HCT116 (cell line): Measurements from ENCODE around the gene FRMD4A. TPM values are rescaled to one million over a fixed set of nuclear protein-coding genes. Genes with fewer than 3 reads are reported as not detected.

Experiments
- ATAC-seq: fragments of 200-7000 bp; cut with Tn5 transposase; 2 replicates; pipeline ENCODE4 v1.9.1; 2020; ENCODE audit warnings: mild to moderate bottlenecking, moderate library complexity
- BruUV-seq: library from RNA; stranded (reverse); fragments of 400-500 nt; replicated peaks from 2 replicates; lab custom pipeline; 2021; lab: Mats Ljungman, UMichigan
- CTCF ChIA-PET: fragments of 300-600 bp; sonication (Branson Sonifier 250); formaldehyde crosslinking; loops from one replicate; lab custom pipeline; 2021; ENCODE audit warnings: antibody characterized with exemption; lab: Charles Lee
- POLR2A ChIA-PET: fragments of 300-600, 350-600 bp; sonication (Branson Sonifier 250); formaldehyde crosslinking; loops from one replicate; lab custom pipeline; 2021; ENCODE audit warnings: antibody characterized with exemption; lab: Charles Lee
- RAD21 ChIA-PET, 2 experiments: fragments of 300-600 bp; sonication (Branson Sonifier 250); formaldehyde crosslinking; loops; one replicate each; lab custom pipeline; 2023; ENCODE audit warnings: low total read pairs in 2 of 2; ENCODE audit not compliant: uncharacterized antibody in 2 of 2, unreplicated experiment in 2 of 2, low non-redundant PET in 1 of 2; lab: Charles Lee
- DNase-seq: peaks from one replicate; pipeline ENCODE4 v3.0.0-alpha.2; 2010; ENCODE audit warnings: low read depth, low spot score
- H2AFZ ChIP-seq: fragments of 200-600 bp; shearing (Covaris generic), sonication (generic); 2 replicates; pipeline ENCODE4 v1.6.1; 2017; ENCODE audit warnings: low read depth, mixed run types, mixed read lengths, antibody characterized with exemption, low read length; ENCODE audit not compliant: poor library complexity, severe bottlenecking
- H3K27ac ChIP-seq: 2 replicates; pipeline ENCODE4 v1.5.1; 2012; ENCODE audit warnings: low read depth, low read length
- H3K27me3 ChIP-seq: fragments of 200-600 bp; sonication (generic); 2 replicates; pipeline ENCODE4 v1.6.1; 2016; ENCODE audit warnings: mixed run types, low read length, mixed read lengths; ENCODE audit not compliant: insufficient read depth
- H3K36me3 ChIP-seq, 2 experiments: fragments of 200-500 bp in 1 of 2; fragments of 200-600 bp in 1 of 2; sonication (Bioruptor generic) in 1 of 2; sonication (generic) in 1 of 2; 2 replicates each; pipeline versions ENCODE4 v1.5.1 to v1.6.1; 2014 to 2016; ENCODE audit warnings: low read length in 2 of 2, inconsistent platforms in 1 of 2, mixed read lengths in 1 of 2, mixed run types in 1 of 2; ENCODE audit not compliant: insufficient read depth in 2 of 2, control insufficient read depth in 1 of 2
- H3K4me1 ChIP-seq, 2 experiments: fragments of 200-600 bp in 1 of 2; sonication (generic) in 1 of 2; 2 replicates each; pipeline versions ENCODE4 v1.5.1 to v1.6.1; 2012 to 2017; ENCODE audit warnings: low read length in 2 of 2, inconsistent platforms in 1 of 2, mild to moderate bottlenecking in 1 of 2, mixed read lengths in 1 of 2, mixed run types in 1 of 2, moderate library complexity in 1 of 2; ENCODE audit not compliant: insufficient read depth in 2 of 2, control insufficient read depth in 1 of 2
- H3K4me2 ChIP-seq: fragments of 200-600 bp; sonication (generic); 2 replicates; pipeline ENCODE4 v1.6.1; 2017; ENCODE audit warnings: mixed run types, low read length, mixed read lengths
- H3K4me3 ChIP-seq, 2 experiments: fragments of 200-600 bp in 1 of 2; sonication (generic) in 1 of 2; replicated peaks in 1 of 2; 2 replicates each; pipeline ENCODE4 v1.5.1; 2011 to 2016; ENCODE audit warnings: low read length in 2 of 2, control low read depth in 1 of 2, low read depth in 1 of 2, mild to moderate bottlenecking in 1 of 2, mixed read lengths in 1 of 2, mixed run types in 1 of 2
- H3K79me2 ChIP-seq: fragments of 200-600 bp; sonication (generic); 2 replicates; pipeline ENCODE4 v1.6.1; 2017; ENCODE audit warnings: mild to moderate bottlenecking, mixed run types, low read length, moderate library complexity, mixed read lengths; ENCODE audit not compliant: insufficient read depth
- H3K9ac ChIP-seq: fragments of 200-600 bp; sonication (generic); 2 replicates; pipeline ENCODE4 v1.6.1; 2016; ENCODE audit warnings: low read length, mixed read lengths
- H3K9me2 ChIP-seq: fragments of 200-600 bp; sonication (generic), shearing (Covaris generic); 2 replicates; pipeline ENCODE4 v1.6.1; 2017; ENCODE audit warnings: mixed run types, mild to moderate bottlenecking, moderate library complexity; ENCODE audit not compliant: insufficient read depth
- H3K9me3 ChIP-seq, 2 experiments: fragments of 200-500 bp in 1 of 2; fragments of 200-600 bp in 1 of 2; sonication (Bioruptor generic) in 1 of 2; sonication (generic) in 1 of 2; 2 replicates each; pipeline ENCODE4 v1.6.1; 2014 to 2017; ENCODE audit warnings: low read length in 2 of 2, mixed read lengths in 2 of 2, inconsistent platforms in 1 of 2, low read depth in 1 of 2, mild to moderate bottlenecking in 1 of 2, mixed run types in 1 of 2, moderate library complexity in 1 of 2; ENCODE audit not compliant: control insufficient read depth in 1 of 2, insufficient read depth in 1 of 2
- H4K20me1 ChIP-seq: fragments of 200-600 bp; sonication (generic), shearing (Covaris generic); 2 replicates; pipeline ENCODE4 v1.6.1; 2017; ENCODE audit warnings: mixed run types, mild to moderate bottlenecking, moderate library complexity; ENCODE audit not compliant: insufficient read depth
- ATF3 ChIP-seq: IDR thresholded peaks from 2 replicates; pipeline ENCODE4 v1.6.1; 2012
- CTCF ChIP-seq, 3 experiments: fragments of 200-600 bp in 1 of 3; sonication (generic) in 1 of 3; IDR thresholded peaks in 2 of 3; conservative IDR thresholded peaks in 1 of 3; 2 replicates each; pipeline ENCODE4 v1.5.1; 2012 to 2017; ENCODE audit warnings: low read depth in 2 of 3, low read length in 2 of 3, antibody characterized with exemption in 1 of 3, borderline replicate concordance in 1 of 3, control low read depth in 1 of 3, mild to moderate bottlenecking in 1 of 3, mixed read lengths in 1 of 3, mixed run types in 1 of 3, moderate library complexity in 1 of 3; ENCODE audit not compliant: insufficient read depth in 1 of 3
- ELF1 ChIP-seq: IDR thresholded peaks from 2 replicates; pipeline ENCODE4 v1.6.1; 2012; ENCODE audit warnings: low read depth, borderline replicate concordance
- EZH2 ChIP-seq: fragments of 200-600 bp; sonication (generic); IDR thresholded peaks from 2 replicates; pipeline ENCODE4 v1.6.1; 2017; ENCODE audit warnings: antibody characterized with exemption, mixed run types
- EZH2phosphoT487 ChIP-seq: fragments of 200-600 bp; IDR thresholded peaks from 2 replicates; pipeline ENCODE4 v1.6.1; 2018; ENCODE audit warnings: antibody characterized with exemption, borderline replicate concordance
- FOSL1 ChIP-seq: IDR thresholded peaks from 2 replicates; pipeline ENCODE4 v1.6.1; 2012; ENCODE audit warnings: low read depth
- MAX ChIP-seq: IDR thresholded peaks from 2 replicates; pipeline ENCODE4 v1.6.1; 2012
- POLR2A ChIP-seq: IDR thresholded peaks from 2 replicates; pipeline ENCODE4 v1.7.0; 2011; ENCODE audit warnings: borderline replicate concordance; ENCODE audit not compliant: insufficient read depth, insufficient read length; ENCODE audit errors: extremely low read depth
- POLR2AphosphoS5 ChIP-seq: IDR thresholded peaks from 2 replicates; pipeline ENCODE4 v1.6.1; 2011; ENCODE audit warnings: mild to moderate bottlenecking, low read depth, low read length, moderate library complexity
- SIN3A ChIP-seq: IDR thresholded peaks from 2 replicates; pipeline ENCODE4 v1.6.1; 2012; ENCODE audit warnings: low read depth
- SP1 ChIP-seq: IDR thresholded peaks from 2 replicates; pipeline ENCODE4 v1.6.1; 2012; ENCODE audit warnings: low read depth
- TCF7L2 ChIP-seq: IDR thresholded peaks from 2 replicates; pipeline ENCODE4 v1.7.0; 2011; ENCODE audit warnings: borderline replicate concordance, inconsistent platforms; ENCODE audit not compliant: insufficient read depth, insufficient read length; ENCODE audit errors: extremely low read depth
- YY1 ChIP-seq: IDR thresholded peaks from 2 replicates; pipeline ENCODE4 v1.6.1; 2011; ENCODE audit warnings: low read length, low read depth, moderate library complexity, mild to moderate bottlenecking; ENCODE audit not compliant: insufficient replicate concordance; ENCODE audit errors: extremely low read depth
- ZNF274 ChIP-seq: fragments of 200-500 bp; sonication (Bioruptor generic); IDR thresholded peaks from 2 replicates; pipeline ENCODE4 v1.6.1; 2014; ENCODE audit warnings: mild to moderate bottlenecking, low read depth, low read length, inconsistent platforms
- intact Hi-C: fragments of 100-400 bp; cut with micrococcal nuclease; formaldehyde crosslinking; loops from 2 replicates; pipeline ENCODE4 v1.10.0; 2022
- total RNA-seq: library from RNA; stranded (reverse); gene quantifications from one replicate; pipeline ENCODE4 v1.2.1, GENCODE V29; 2021; ENCODE audit not compliant: unreplicated experiment

The FRMD4A gene
- total RNA-seq, 1 experiment from 2014 or later: 0.20 TPM

GRCh38 chr10:13813550-13813949 lies 517.2 kb downstream of the FRMD4A start:
- Histone ChIP-seq H3K79me2 (no peaks in the 10 kb centered on the region), H3K4me2 (no peak overlapping the region), H3K36me3 (no peaks in the 10 kb centered on the region), H3K27me3 (no peaks in the 10 kb centered on the region), H3K9me2 (no peaks in the 10 kb centered on the region), H3K4me1 (no peaks in the 10 kb centered on the region), H3K27ac (no peak overlapping the region), H3K9ac (no peak overlapping the region), H4K20me1 (no peaks in the 10 kb centered on the region), H3K4me3 (no peak overlapping the region), H3K9me3 (no peaks in the 10 kb centered on the region), H2AFZ (no peak overlapping the region)
- intact Hi-C loops: no loop called here
- no peak for DNase-seq
- POLR2A ChIA-PET: no interaction called here
- no TSS peak for BruUV-seq
- no peak for TF ChIP-seq YY1
- TF ChIP-seq EZH2: no peak
- TF ChIP-seq POLR2A: no peak
- no peak for TF ChIP-seq MAX
- no peak for TF ChIP-seq POLR2AphosphoS5
- TF ChIP-seq SIN3A: no peak
- TF ChIP-seq ZNF274: no peak
- no peak for TF ChIP-seq SP1
- TF ChIP-seq CTCF (IDR thresholded peaks at IDR 0.05 in 2 of 3, conservative IDR thresholded peaks at IDR 0.05 in 1 of 3; ENCODE audit: borderline replicate concordance in 1 of 3, insufficient read depth in 1 of 3, low read depth in 2 of 3, low read length in 2 of 3): no peak
- no peak for TF ChIP-seq ATF3
- TF ChIP-seq ELF1: no peak
- no peak for TF ChIP-seq TCF7L2
- no peak for TF ChIP-seq EZH2phosphoT487
- no peak for TF ChIP-seq FOSL1
- ATAC-seq: no peak
- RAD21 ChIA-PET: no interaction called here
- CTCF ChIA-PET: no interaction called here
